Neural progenitor cell (in vitro differentiated cells): ENCODE data around the gene ADPGK.

Experiments used
- EZH2 ChIP-seq: fragments of 200-600 bp; sonication (generic); IDR thresholded peaks from 2 replicates; pipeline ENCODE4 v1.6.1; 2017; ENCODE audit warnings: antibody characterized with exemption, mild to moderate bottlenecking, moderate library complexity
- EZH2phosphoT487 ChIP-seq: fragments of 200-600 bp; sonication (generic); IDR thresholded peaks from 2 replicates; pipeline ENCODE4 v1.6.1; 2017; ENCODE audit warnings: antibody characterized with exemption
- TF ChIP-seq, protein P1 (sequence below): fragments of 200-600 bp; sonication (generic); IDR thresholded peaks from 2 replicates; pipeline ENCODE4 v1.5.1; 2017; ENCODE audit warnings: antibody characterized with exemption, mild to moderate bottlenecking

DNA sequence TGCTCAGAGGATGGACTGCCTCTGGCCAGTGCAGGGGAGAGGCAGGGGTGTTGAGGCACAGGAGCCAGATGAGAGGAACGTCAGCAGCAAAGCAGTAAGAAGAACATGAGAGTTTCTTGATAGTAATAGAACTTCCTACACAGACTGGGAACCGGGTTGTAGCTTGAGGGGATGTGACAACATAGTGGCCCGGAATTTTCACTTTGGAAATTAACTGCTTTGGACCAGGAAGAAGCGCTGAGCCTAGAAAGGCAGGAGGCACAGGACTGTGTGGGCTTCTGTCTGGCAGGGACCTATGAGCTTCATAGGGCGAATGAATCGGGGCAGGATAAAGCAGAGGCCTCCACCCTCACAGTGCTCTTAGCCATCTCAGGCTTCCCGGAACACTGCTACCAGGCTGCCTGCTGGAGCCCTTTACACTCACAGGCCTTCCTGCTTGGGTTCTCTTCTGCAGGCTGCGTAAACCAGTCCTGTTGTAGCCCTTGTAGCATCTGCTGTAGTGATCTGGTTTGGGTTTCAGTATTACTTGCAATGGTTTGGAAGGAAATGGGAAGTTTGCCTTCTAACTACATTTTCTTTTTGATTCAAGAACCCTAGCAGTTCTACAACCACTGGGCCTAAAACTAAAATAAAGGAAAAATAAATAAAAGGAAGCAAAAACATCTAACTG lies 3.3 kb upstream of the ADPGK start:
- TF ChIP-seq, protein P1, sequence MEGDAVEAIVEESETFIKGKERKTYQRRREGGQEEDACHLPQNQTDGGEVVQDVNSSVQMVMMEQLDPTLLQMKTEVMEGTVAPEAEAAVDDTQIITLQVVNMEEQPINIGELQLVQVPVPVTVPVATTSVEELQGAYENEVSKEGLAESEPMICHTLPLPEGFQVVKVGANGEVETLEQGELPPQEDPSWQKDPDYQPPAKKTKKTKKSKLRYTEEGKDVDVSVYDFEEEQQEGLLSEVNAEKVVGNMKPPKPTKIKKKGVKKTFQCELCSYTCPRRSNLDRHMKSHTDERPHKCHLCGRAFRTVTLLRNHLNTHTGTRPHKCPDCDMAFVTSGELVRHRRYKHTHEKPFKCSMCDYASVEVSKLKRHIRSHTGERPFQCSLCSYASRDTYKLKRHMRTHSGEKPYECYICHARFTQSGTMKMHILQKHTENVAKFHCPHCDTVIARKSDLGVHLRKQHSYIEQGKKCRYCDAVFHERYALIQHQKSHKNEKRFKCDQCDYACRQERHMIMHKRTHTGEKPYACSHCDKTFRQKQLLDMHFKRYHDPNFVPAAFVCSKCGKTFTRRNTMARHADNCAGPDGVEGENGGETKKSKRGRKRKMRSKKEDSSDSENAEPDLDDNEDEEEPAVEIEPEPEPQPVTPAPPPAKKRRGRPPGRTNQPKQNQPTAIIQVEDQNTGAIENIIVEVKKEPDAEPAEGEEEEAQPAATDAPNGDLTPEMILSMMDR = no peak
- no peak for TF ChIP-seq EZH2phosphoT487
- no peak for TF ChIP-seq EZH2
